ENCODE results near the gene TENM3. TPM values are rescaled to one million over a fixed set of nuclear protein-coding genes. Genes with fewer than 3 reads are reported as not detected.
"Not testable (repeated sequence)": the region's sequence is repeated elsewhere in the genome, so short reads cannot be mapped to it uniquely, and the experiment has no call there.

TENM3 gene
- 10 to 100 TPM; 13.3 to 21.5 (median 16.6) TPM for polyA plus RNA-seq (ENCODE audit: insufficient read length in 3 of 3)
- long read RNA-seq, donor 1, result 0 reads
- long read RNA-seq, donor 2, result 0 reads
- long read RNA-seq, donor 3, partial matches to known transcripts, result 5 of 5 reads
- long read RNA-seq, donor 3, other reads (novel, unspliced or antisense), result 0 of 5 reads
- long read RNA-seq, donor 4, result 0 reads
- long read RNA-seq, donor 5, result 0 reads
- long read RNA-seq, donor 6, partial matches to known transcripts, result 0 of 2 reads
- long read RNA-seq, donor 6, other reads (novel, unspliced or antisense), result 0 of 2 reads
- long read RNA-seq, donor 7, result 0 reads
- long read RNA-seq, donor 8, result 0 reads
- long read RNA-seq, donor 9, result 0 reads
- long read RNA-seq, donor 10, result 0 reads
- long read RNA-seq, donor 11, result 0 reads
- long read RNA-seq, donor 12, result 0 reads
- long read RNA-seq, donor 13, result 0 reads
- long read RNA-seq, donor 14, result 0 reads
- long read RNA-seq, donor 15, partial matches to known transcripts, result 0 of 1 reads
- long read RNA-seq, donor 15, other reads (novel, unspliced or antisense), result 0 of 1 reads
- long read RNA-seq, donor 16, partial matches to known transcripts, result 0 of 1 reads
- long read RNA-seq, donor 16, other reads (novel, unspliced or antisense), result 0 of 1 reads

GRCh38 chr4:182243204-182243603 is at the start of gene TENM3:
Gene TENM3, plus strand, starts transcription at chr4:182243402. Its CDS starts 80,619 bp downstream, at chr4:182324021.
- not testable (repeated sequence) for DNase-seq (ENCODE audit: extremely low read depth in 1 of 11, low read depth in 9 of 11, low spot score in 4 of 11)

GRCh38 chr4:182194091-182194824 is 48.9 kb upstream of the TENM3 start:
- no peak for DNase-seq (ENCODE audit: extremely low read depth in 1 of 11, low read depth in 9 of 11, low spot score in 4 of 11)

GRCh38 chr4:182197611-182198010 is 45.6 kb upstream of the TENM3 start:
- DNase-seq (ENCODE audit: extremely low read depth in 1 of 11, low read depth in 9 of 11, low spot score in 4 of 11), result no peak

GRCh38 chr4:182201871-182202270 is 41.3 kb upstream of the TENM3 start:
- DNase-seq (ENCODE audit: extremely low read depth in 1 of 11, low read depth in 9 of 11, low spot score in 4 of 11), result no peak

- no peak for DNase-seq (ENCODE audit: extremely low read depth in 1 of 11, low read depth in 9 of 11, low spot score in 4 of 11)
These were observed 40.6 kb upstream of the TENM3 start for GRCh38 chr4:182202650-182203049.

- DNase-seq (ENCODE audit: extremely low read depth in 1 of 11, low read depth in 9 of 11, low spot score in 4 of 11), result no peak
These were observed 39.3 kb upstream of the TENM3 start for GRCh38 chr4:182203872-182204411.

- no peak for DNase-seq (ENCODE audit: extremely low read depth in 1 of 11, low read depth in 9 of 11, low spot score in 4 of 11)
These were observed 37.9 kb upstream of the TENM3 start for GRCh38 chr4:182205306-182205705.

- DNase-seq (ENCODE audit: extremely low read depth in 1 of 11, low read depth in 9 of 11, low spot score in 4 of 11), result no peak
These were observed 36.9 kb upstream of the TENM3 start for GRCh38 chr4:182206266-182206665.

- DNase-seq (ENCODE audit: extremely low read depth in 1 of 11, low read depth in 9 of 11, low spot score in 4 of 11), result no peak
These were observed 36.3 kb upstream of the TENM3 start for GRCh38 chr4:182206916-182207315.

GRCh38 chr4:182207830-182208396 is 35.3 kb upstream of the TENM3 start:
- DNase-seq (ENCODE audit: extremely low read depth in 1 of 11, low read depth in 9 of 11, low spot score in 4 of 11), result no peak

- DNase-seq (ENCODE audit: extremely low read depth in 1 of 11, low read depth in 9 of 11, low spot score in 4 of 11), result no peak
These were observed 34.6 kb upstream of the TENM3 start for GRCh38 chr4:182208526-182209050.

- peak in 1 of 11 donors; percentile 28 for DNase-seq (ENCODE audit: extremely low read depth in 1 of 11, low read depth in 9 of 11, low spot score in 4 of 11)
These were observed 30.9 kb upstream of the TENM3 start for GRCh38 chr4:182212211-182212761.

- no peak for DNase-seq (ENCODE audit: extremely low read depth in 1 of 11, low read depth in 9 of 11, low spot score in 4 of 11)
These were observed 30.2 kb upstream of the TENM3 start for GRCh38 chr4:182213004-182213403.

- no peak for DNase-seq (ENCODE audit: extremely low read depth in 1 of 11, low read depth in 9 of 11, low spot score in 4 of 11)
These were observed 28.1 kb upstream of the TENM3 start for GRCh38 chr4:182215148-182215547.

- DNase-seq (ENCODE audit: extremely low read depth in 1 of 11, low read depth in 9 of 11, low spot score in 4 of 11), result no peak
These were observed 27.2 kb upstream of the TENM3 start for GRCh38 chr4:182216005-182216404.

- DNase-seq (ENCODE audit: extremely low read depth in 1 of 11, low read depth in 9 of 11, low spot score in 4 of 11), result no peak
These were observed 23.7 kb upstream of the TENM3 start for GRCh38 chr4:182219411-182220056.

- no peak for DNase-seq (ENCODE audit: extremely low read depth in 1 of 11, low read depth in 9 of 11, low spot score in 4 of 11)
These were observed 21.2 kb upstream of the TENM3 start for GRCh38 chr4:182221987-182222386.

- no peak for DNase-seq (ENCODE audit: extremely low read depth in 1 of 11, low read depth in 9 of 11, low spot score in 4 of 11)
These were observed 20.4 kb upstream of the TENM3 start for GRCh38 chr4:182222766-182223165.
